Prostate gland (tissue), 2 donors: ENCODE results near the gene BHLHE40.

Source experiments
- POLR2A ChIP-seq: fragments of 450-650 bp; IDR thresholded peaks from one replicate; pipeline ENCODE4 v1.6.1; 2016; ENCODE audit warnings: antibody characterized with exemption, mild to moderate bottlenecking
- POLR2AphosphoS5 ChIP-seq: sonication (generic); formaldehyde crosslinking; IDR thresholded peaks from one replicate; pipeline ENCODE4 v1.6.1; 2017; ENCODE audit warnings: antibody characterized with exemption
- TF ChIP-seq, protein P1 (sequence below), 4 experiments: fragments of 200-600 bp in 2 of 4; fragments of 450-650 bp in 2 of 4; sonication (generic) in 2 of 4; IDR thresholded peaks; 1 replicate in 3 of 4; 2 replicates in 1 of 4; pipeline ENCODE4 v1.5.1; 2016 to 2019; ENCODE audit warnings: antibody characterized with exemption in 4 of 4, mild to moderate bottlenecking in 2 of 4, moderate library complexity in 2 of 4

DNA sequence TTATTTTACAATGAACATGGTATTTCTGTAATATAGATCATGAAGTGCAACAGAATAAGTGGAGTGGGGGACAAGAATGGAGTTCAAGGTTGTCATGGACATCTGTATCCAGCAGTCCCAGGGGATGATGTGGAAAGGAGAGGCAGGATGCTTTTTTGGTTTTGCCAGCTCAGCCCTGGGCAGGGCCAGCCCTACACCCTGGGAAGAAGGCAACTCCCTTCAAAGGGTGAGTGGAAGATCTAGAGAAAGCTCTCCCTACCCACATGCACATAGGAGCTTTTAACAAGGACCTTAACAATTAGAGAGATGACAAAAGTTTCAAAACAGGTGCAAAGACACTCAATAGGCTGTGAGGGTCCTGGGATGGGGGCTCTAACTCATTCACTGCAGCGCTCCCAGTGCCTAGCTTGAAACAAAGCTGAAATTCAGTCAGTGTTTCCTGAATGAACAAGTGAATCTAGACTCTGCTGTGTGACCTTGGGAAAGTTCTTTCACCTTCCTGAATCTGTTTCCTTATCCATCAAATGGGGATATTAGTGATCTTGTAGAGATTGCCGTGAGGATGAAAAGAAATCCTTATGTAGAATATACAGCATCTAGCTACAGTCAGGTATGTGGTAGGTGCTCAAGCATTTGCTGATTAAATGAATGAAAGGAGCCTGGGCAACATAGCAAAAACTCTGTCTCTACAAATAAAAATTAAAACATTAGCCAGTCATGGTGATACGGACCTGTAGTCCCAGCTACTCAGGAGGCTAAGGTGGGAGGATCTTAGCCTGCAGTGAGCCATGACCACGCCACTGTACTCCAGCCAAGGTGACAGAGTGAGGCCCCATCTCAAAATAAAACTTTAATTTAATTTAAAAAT is 14.3 kb downstream of the BHLHE40 start:
- TF ChIP-seq, protein P1, sequence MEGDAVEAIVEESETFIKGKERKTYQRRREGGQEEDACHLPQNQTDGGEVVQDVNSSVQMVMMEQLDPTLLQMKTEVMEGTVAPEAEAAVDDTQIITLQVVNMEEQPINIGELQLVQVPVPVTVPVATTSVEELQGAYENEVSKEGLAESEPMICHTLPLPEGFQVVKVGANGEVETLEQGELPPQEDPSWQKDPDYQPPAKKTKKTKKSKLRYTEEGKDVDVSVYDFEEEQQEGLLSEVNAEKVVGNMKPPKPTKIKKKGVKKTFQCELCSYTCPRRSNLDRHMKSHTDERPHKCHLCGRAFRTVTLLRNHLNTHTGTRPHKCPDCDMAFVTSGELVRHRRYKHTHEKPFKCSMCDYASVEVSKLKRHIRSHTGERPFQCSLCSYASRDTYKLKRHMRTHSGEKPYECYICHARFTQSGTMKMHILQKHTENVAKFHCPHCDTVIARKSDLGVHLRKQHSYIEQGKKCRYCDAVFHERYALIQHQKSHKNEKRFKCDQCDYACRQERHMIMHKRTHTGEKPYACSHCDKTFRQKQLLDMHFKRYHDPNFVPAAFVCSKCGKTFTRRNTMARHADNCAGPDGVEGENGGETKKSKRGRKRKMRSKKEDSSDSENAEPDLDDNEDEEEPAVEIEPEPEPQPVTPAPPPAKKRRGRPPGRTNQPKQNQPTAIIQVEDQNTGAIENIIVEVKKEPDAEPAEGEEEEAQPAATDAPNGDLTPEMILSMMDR (IDR thresholded peaks at IDR 0.05) = no peak
- TF ChIP-seq POLR2A (no peak), POLR2AphosphoS5 (no peak)
